ENCODE data around the gene IL31RA. TPM values are rescaled to one million over a fixed set of nuclear protein-coding genes. Genes with fewer than 3 reads are reported as not detected.

The IL31RA gene
- total and polyA plus RNA-seq, 2 experiments from 2014 or later: not detected

DNA sequence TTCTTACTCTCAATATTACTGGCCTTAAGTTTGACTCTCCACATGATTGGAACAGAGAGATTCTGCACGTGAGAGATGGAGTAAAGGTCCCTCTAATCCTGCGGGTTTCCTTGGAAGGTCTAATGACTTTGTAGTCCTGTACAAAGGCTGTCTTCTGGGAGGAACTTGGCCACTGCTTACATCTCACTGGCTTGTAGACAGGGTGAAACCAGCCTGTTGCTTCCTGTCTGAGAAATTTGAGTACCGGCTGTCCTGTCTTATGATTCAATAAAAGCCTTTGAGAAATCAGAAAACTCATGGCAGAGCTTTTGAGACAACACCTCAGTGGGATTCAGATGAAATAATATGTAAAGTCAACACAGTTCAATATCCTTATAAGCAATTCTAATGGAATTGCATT lies 43.0 kb downstream of the IL31RA start:
- Mint-ChIP-seq H3K27me3 (ENCODE audit: insufficient read depth, low read depth, poor library complexity) (peaks cover 4% of the 10 kb centered on the region), H3K4me1 (no peaks in the 10 kb centered on the region), H3K36me3 (ENCODE audit: low read depth) (peaks cover 3% of the 10 kb centered on the region; the same call in 2 of the 3 replicates), H3K4me3 (no peak overlapping the region), H3K27ac (no peak overlapping the region), H3K9me3 (peaks cover 4% of the 10 kb centered on the region; the same call in 1 of the 3 replicates)
- Histone ChIP-seq H3F3A (replicated peaks; ENCODE audit: low read depth) (no peaks in the 10 kb centered on the region), H3K36me3 (ENCODE audit: insufficient read depth) (no peaks in the 10 kb centered on the region), H2AFZ (no peak overlapping the region), H3K27ac (ENCODE audit: low read depth) (no peak overlapping the region), H3K9me2 (ENCODE audit: insufficient read depth) (peaks cover 10% of the 10 kb centered on the region), H3K4me1 (ENCODE audit: insufficient read depth) (no peaks in the 10 kb centered on the region), H3K4me3 (no peak overlapping the region), H3K27me3 (ENCODE audit: insufficient read depth) (no peaks in the 10 kb centered on the region), H3K79me2 (replicated peaks; ENCODE audit: insufficient read depth) (no peaks in the 10 kb centered on the region), H3K4me2 (no peak overlapping the region), H4K20me1 (replicated peaks; ENCODE audit: insufficient read depth) (no peaks in the 10 kb centered on the region)
- no peak for TF ChIP-seq STAT1 (IDR thresholded peaks at IDR 0.05; ENCODE audit: unreplicated experiment)
- no peak for TF ChIP-seq ZNF462 (CRISPR knock-in tag; IDR thresholded peaks at IDR 0.05)
- TF ChIP-seq POLR2AphosphoS5 (IDR thresholded peaks at IDR 0.05; ENCODE audit: low read depth): no peak
- TF ChIP-seq EZH2 (IDR thresholded peaks at IDR 0.05; ENCODE audit: low read depth, unreplicated experiment): no peak
- TF ChIP-seq ZNF331 (CRISPR knock-in tag; IDR thresholded peaks at IDR 0.05; ENCODE audit: low read depth): no peak
- no peak for TF ChIP-seq CTCF (conservative IDR thresholded peaks at IDR 0.05; ENCODE audit: low read depth in 2 of 2)
- no peak for TF ChIP-seq JUNB (IDR thresholded peaks at IDR 0.05; ENCODE audit: unreplicated experiment)
- DNase-seq (ENCODE audit: low spot score) (no peak), ATAC-seq (no peak)
